Measurements from ENCODE around the gene LAP3. TPM values are rescaled to one million over a fixed set of nuclear protein-coding genes. Genes with fewer than 3 reads are reported as not detected.

The LAP3 gene
- total RNA-seq, 1 donor from 2014 or later, result 77.6 TPM

DNA sequence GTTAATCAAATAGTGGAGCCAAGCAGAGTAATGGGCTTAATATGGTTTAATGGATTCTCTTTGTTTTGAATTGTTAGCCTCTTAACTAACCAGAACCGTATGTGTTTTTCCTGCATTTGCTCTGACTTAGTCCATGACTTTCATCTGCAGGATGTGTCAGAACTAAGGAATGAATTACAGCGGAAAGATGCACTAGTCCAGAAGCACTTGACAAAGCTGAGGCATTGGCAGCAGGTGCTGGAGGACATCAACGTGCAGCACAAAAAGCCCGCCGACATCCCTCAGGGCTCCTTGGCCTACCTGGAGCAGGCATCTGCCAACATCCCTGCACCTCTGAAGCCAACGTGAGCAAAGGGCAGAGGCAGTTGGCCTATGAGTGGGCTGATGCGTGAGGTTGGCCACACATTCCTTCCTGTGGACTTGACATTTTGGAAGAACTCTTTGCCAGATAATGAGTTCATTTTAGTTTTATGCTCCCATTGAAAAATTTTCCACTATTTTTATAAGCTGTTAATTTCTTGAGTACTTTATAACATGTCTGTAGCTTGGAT, 46.5 kb downstream of the LAP3 start:
- Histone ChIP-seq H3K9me3 (no peaks in the 10 kb centered on the region), H3K27me3 (no peaks in the 10 kb centered on the region), H3K36me3 (peaks cover 7 to 84% of the 10 kb centered on the region in 2 donors), H3K4me1 (peaks cover 12% of the 10 kb centered on the region), H3K27ac (no peak overlapping the region), H3K4me3 (no peak overlapping the region)
- DNase-seq (ENCODE audit: extremely low spot score in 2 of 2), result no peak
- intact Hi-C loops (cut with DNase I), result loop anchor here (10.0 kb wide), 1 partner anchor 59 kb away; no protein-coding TSS in a partner anchor
- TF ChIP-seq POLR2AphosphoS5 (IDR thresholded peaks at IDR 0.05; ENCODE audit: insufficient read depth in 1 of 2, low read depth in 1 of 2) (no peak), POLR2A (IDR thresholded peaks at IDR 0.05) (no peak)
- TF ChIP-seq, protein P1, sequence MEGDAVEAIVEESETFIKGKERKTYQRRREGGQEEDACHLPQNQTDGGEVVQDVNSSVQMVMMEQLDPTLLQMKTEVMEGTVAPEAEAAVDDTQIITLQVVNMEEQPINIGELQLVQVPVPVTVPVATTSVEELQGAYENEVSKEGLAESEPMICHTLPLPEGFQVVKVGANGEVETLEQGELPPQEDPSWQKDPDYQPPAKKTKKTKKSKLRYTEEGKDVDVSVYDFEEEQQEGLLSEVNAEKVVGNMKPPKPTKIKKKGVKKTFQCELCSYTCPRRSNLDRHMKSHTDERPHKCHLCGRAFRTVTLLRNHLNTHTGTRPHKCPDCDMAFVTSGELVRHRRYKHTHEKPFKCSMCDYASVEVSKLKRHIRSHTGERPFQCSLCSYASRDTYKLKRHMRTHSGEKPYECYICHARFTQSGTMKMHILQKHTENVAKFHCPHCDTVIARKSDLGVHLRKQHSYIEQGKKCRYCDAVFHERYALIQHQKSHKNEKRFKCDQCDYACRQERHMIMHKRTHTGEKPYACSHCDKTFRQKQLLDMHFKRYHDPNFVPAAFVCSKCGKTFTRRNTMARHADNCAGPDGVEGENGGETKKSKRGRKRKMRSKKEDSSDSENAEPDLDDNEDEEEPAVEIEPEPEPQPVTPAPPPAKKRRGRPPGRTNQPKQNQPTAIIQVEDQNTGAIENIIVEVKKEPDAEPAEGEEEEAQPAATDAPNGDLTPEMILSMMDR (IDR thresholded peaks at IDR 0.05), result no peak

DNA sequence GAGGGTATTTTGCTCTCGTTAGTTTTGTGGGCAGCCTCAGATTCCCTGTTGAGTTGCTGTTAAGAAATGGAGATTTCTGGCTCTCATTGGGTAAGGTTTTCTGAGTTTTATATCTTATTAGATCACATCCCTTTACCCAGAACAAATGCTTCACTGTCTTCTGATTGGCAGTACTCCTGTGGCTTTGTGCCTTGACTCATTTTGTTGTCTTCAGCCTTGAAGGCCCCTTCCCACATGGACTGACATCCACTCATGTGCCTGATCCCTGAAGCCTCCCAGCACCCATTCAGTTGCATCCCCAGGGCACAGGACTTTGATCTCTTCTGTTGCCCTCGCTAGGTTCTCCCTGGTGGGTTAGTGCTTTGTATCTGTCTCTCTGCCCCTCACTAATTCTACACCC, 47.8 kb downstream of the LAP3 start:
- H3K27ac ChIP-seq, result no peak overlapping the region
- H3K9me3 ChIP-seq, result no peaks in the 10 kb centered on the region
- no peak for DNase-seq (ENCODE audit: extremely low spot score in 2 of 2)
- intact Hi-C loops (cut with DNase I), result loop anchor here (10.0 kb wide), 1 partner anchor 60 kb away; no protein-coding TSS in a partner anchor
- H3K4me1 ChIP-seq, result no peaks in the 10 kb centered on the region
- H3K36me3 ChIP-seq, result peaks cover 7 to 93% of the 10 kb centered on the region in 2 donors
- H3K4me3 ChIP-seq, result no peak overlapping the region
- H3K27me3 ChIP-seq, result no peaks in the 10 kb centered on the region
- no peak for TF ChIP-seq POLR2A (IDR thresholded peaks at IDR 0.05)
- TF ChIP-seq, protein P1 (IDR thresholded peaks at IDR 0.05), result no peak
- TF ChIP-seq POLR2AphosphoS5 (IDR thresholded peaks at IDR 0.05; ENCODE audit: insufficient read depth in 1 of 2, low read depth in 1 of 2), result no peak

DNA sequence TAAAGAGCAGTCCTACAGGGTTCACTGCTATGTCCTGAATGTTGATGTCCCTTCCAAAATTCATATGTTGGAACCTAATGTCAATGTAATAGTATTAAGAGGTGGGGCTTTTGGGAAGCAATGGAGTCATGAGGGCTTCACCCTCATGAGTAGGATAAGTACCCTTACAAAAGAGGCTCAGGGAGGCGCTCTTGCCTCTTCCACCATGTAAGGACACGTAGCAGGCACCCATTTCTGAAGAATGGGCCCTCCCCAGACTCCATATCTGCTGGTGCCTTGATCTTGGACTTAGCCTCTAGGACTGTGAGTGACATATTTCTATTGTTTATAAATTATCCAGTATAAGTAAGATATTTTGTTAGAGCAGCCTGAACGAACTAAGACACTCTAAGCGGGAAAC, 53.2 kb downstream of the LAP3 start:
- Histone ChIP-seq H3K27ac (no peak overlapping the region), H3K4me1 (no peaks in the 10 kb centered on the region), H3K9me3 (no peaks in the 10 kb centered on the region), H3K36me3 (peaks cover 0 to 70% of the 10 kb centered on the region in 2 donors), H3K4me3 (no peak overlapping the region), H3K27me3 (no peaks in the 10 kb centered on the region)
- intact Hi-C loops (cut with DNase I), result loop anchor here (10.0 kb wide), 1 partner anchor 85 kb away; no protein-coding TSS in a partner anchor
- DNase-seq (ENCODE audit: extremely low spot score in 2 of 2), result no peak
- TF ChIP-seq POLR2A (IDR thresholded peaks at IDR 0.05), result no peak
- TF ChIP-seq, protein P1 (IDR thresholded peaks at IDR 0.05), result no peak
- TF ChIP-seq POLR2AphosphoS5 (IDR thresholded peaks at IDR 0.05; ENCODE audit: insufficient read depth in 1 of 2, low read depth in 1 of 2), result no peak

DNA sequence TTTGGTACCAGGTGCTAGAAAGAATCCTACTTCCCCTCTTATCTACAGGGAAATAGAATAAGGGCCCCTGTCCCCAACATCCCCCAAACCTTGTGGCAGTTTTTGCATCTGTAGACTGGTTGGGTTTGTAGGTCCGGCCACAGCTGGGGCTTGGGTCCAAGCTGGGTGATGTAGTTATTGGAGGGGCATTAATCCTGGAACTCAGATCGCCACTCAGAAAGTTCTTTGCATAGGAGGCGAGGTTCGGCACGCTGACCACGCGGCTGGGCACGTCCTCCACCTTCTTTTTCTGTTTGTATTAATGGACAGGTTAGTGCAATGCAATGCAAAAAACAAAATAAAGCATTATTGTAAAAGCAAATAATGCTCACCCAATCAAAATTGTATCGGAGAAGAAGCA, 56.6 kb downstream of the LAP3 start:
- Histone ChIP-seq H3K4me3 (no peak overlapping the region), H3K27ac (no peak overlapping the region), H3K36me3 (peaks cover 0 to 47% of the 10 kb centered on the region in 2 donors), H3K27me3 (no peaks in the 10 kb centered on the region), H3K4me1 (no peaks in the 10 kb centered on the region), H3K9me3 (no peaks in the 10 kb centered on the region)
- no peak for TF ChIP-seq POLR2A (IDR thresholded peaks at IDR 0.05)
- TF ChIP-seq, protein P1 (IDR thresholded peaks at IDR 0.05), result no peak
- TF ChIP-seq POLR2AphosphoS5 (IDR thresholded peaks at IDR 0.05; ENCODE audit: insufficient read depth in 1 of 2, low read depth in 1 of 2), result no peak
- DNase-seq (ENCODE audit: extremely low spot score in 2 of 2), result no peak
- intact Hi-C loops (cut with DNase I), result loop anchor here (10.0 kb wide), 1 partner anchor 89 kb away; no protein-coding TSS in a partner anchor

DNA sequence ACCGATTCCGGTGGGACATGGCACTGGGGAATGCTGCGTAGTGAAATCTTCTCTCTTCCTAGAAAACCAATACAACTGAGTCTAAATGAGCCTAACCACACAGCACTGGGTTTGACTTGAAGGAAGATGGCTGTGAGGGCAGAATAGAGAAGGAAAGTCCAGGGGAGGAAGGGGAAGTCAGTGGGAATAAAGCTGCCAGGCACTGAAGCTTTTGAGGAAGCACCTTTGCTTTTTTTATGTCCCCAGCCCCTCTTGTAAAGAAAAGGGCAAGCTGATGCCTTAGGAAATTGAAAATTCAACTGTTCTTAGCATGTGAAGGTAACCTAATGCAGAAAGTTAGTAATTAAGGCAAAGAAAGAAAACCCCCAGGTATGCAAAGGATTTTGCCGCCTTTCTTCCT, 58.1 kb downstream of the LAP3 start:
- H3K4me1 ChIP-seq, result no peaks in the 10 kb centered on the region
- TF ChIP-seq, protein P1 (IDR thresholded peaks at IDR 0.05), result no peak
- no peak for TF ChIP-seq POLR2AphosphoS5 (IDR thresholded peaks at IDR 0.05; ENCODE audit: insufficient read depth in 1 of 2, low read depth in 1 of 2)
- TF ChIP-seq POLR2A (IDR thresholded peaks at IDR 0.05), result no peak
- DNase-seq (ENCODE audit: extremely low spot score in 2 of 2), result no peak
- no peaks in the 10 kb centered on the region for H3K9me3 ChIP-seq
- H3K27me3 ChIP-seq, result no peaks in the 10 kb centered on the region
- peaks cover 0 to 32% of the 10 kb centered on the region in 2 donors for H3K36me3 ChIP-seq
- intact Hi-C loops (cut with DNase I), result loop anchor here (10.0 kb wide), 1 partner anchor 90 kb away; no protein-coding TSS in a partner anchor
- H3K27ac ChIP-seq, result no peak overlapping the region
- no peak overlapping the region for H3K4me3 ChIP-seq

Measured in vagina (tissue), 2 donors.